ENCODE results near the gene PGBD5.

The PGBD5 gene

GRCh38 chr1:230345139-230345885, 80.8 kb downstream of the PGBD5 start:
- DNase-seq: no peak

- DNase-seq: no peak
These were observed 83.4 kb downstream of the PGBD5 start for GRCh38 chr1:230342699-230343098.

DNA sequence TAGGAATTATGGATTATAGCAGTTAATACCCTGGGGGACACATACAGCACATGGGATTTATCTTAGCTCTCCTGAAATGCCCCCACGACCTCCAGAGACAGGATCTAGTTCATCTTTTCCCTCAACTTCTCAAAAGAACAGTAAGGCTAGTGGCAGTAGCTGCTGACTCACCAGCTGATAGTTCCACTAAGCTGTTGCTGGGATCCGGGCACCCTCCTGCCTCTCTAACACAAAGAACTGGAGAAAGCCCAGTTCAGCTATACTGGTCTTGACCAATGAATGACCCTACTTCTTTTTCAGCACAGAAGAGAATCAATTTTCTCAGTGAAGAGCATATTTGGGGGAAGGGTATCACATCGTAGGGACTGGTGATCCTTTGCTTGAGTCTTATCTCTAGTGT, 84.1 kb downstream of the PGBD5 start:
- no peak for DNase-seq

- DNase-seq: no peak
These were observed 85.0 kb downstream of the PGBD5 start for GRCh38 chr1:230341162-230341546.

GRCh38 chr1:230340526-230341161, 85.5 kb downstream of the PGBD5 start:
- DNase-seq: no peak

DNA sequence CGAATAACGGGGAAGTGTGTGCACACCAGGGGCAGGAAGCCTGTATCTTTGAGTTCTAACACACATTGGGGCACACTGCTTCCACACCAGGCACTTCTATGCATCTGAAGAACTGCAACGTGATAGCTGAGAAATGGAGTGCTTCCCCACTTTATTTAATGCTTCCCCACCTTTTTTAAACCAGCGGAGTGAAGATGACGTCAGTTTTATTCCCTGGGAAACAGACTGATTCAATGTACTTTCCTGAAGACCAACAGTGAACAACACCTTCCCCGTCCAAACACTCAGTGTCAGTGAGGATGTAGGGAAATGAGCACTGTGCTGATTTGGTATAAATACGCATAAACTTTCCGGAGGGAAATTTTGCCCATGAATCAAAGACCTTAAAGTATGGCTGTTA, 87.1 kb downstream of the PGBD5 start:
- no peak for DNase-seq

DNA sequence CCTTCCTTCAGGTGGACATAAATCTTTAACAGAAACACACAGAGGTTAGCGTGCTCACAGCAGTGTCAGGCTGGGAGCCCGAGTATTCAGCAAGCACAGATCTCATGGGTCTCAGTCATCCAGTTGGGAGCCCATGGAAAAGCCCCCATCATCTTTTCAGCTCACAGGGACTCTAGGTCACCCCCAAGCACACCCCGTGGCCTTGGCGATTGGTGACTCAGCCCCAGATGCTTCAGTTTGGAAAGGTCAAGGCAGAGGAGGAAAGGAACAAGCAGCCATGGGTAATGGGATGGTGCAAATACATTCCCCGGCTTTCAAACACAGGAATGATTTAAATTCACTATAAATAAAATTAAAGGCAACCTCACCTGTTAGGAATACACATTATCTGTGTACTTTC, 88.9 kb downstream of the PGBD5 start:
- DNase-seq: no peak

DNA sequence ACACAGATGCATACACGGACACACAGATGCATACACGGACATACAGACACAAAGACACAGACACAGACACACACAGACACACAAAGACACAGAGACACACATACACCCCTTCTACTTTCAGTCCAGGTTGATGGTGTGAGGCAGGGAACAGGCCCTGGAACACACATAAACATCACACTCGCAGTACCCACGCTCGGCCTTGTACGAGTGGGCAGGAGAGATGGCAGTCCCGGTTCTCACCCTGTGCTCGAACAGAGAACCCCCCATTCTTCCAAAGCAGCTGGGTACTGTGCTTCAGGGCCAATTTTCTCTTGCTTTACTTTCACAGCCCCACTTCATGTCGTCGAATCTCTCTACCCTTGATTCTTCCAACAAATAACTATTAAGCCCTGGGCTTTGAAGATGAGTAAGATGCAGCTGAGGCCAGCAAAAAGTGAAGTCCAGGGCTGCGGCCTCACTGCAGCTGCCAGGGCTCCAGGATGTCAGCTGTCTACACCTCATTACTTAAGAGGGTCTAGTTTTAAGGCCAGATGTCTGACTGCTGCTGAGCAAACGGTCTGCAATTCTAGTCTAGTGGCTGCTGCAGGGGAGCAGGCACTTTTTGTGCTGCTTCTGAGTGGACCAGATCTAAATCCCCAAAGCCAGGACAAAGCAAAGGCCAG, 90.1 kb downstream of the PGBD5 start:
- no peak for DNase-seq

DNA sequence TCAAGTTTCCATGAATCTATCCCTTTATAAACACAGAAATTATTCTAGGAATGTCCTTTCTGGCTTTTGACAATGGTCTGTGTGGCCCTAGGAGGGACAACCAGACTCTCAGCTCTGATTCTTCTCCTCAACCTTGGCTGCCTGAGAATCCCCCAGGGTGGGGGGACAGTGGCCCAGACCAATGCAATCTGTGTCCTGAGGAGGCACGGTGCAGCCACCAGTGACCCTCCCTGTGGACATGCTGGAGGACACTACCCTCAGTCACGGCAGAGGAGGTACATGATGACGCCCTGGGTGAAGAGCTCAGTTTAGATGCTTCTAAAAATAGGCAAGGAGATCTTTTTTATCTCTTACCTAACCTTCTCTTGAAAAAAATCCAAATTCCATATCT, 91.7 kb downstream of the PGBD5 start:
- no peak for DNase-seq

- no peak for DNase-seq
These were observed 92.3 kb downstream of the PGBD5 start for GRCh38 chr1:230333590-230334446.

DNA sequence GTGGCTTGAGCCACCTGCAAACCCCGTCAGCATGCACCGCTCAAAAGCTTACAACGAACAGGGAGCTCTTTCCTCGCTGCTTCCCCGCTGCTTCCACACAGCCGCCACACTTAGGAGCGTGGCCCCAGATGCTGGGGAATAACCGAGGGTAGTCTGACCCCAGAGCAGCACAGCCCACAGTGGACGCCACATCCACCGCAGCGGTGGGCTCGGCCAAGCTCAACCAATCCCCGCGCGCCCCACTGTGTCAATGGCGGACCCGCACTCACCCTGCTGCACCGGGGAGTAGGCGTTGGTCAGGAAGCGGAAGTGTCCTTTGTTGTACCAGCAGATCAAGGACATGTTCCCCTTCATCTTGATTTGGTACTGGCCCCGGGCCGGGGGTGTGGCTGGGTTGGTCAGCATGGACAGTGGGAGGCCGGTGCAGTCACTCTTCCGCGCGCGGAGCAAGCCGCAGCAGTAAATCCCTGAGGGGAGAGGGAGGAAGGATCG, 93.5 kb downstream of the PGBD5 start:
- no peak for DNase-seq

DNA sequence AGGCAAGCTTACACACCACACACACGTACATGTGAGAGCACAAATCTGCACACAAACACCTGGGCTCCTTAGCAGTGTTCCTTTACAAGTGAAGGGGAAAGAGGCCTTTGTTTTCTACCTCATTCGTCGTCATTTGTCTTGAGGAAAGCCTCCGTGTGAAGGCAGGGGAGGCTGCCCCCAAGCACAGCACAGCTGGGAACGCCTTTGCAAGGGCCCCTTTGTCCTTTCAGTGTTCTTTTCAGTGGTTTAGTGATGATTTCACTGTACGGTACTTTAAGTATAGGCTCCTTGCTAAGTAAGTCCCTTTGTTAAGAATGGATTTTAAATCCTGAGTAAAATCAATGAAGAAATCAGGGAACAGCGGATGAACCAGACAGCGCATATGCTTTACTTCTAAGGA, 94.1 kb downstream of the PGBD5 start:
- DNase-seq: no peak

DNA sequence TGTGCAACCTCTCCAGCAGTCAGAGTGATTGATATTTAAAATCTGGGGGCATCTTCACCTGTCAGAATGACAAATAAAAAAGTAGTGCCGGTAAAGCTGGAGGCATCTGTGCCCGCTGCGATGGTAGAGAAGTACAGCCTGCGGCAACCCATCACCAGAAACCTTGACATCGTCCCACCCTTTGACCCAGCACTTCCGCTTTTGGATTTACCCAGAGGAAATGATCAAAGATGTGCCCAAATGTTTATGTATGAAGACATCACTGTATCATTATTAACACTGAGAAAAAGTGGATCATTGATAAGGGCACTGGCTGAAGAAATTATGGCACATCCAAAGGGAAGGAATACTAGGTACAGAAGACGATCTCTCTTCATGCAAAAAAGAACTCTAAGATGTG, 96.0 kb downstream of the PGBD5 start:
- no peak for DNase-seq

DNA sequence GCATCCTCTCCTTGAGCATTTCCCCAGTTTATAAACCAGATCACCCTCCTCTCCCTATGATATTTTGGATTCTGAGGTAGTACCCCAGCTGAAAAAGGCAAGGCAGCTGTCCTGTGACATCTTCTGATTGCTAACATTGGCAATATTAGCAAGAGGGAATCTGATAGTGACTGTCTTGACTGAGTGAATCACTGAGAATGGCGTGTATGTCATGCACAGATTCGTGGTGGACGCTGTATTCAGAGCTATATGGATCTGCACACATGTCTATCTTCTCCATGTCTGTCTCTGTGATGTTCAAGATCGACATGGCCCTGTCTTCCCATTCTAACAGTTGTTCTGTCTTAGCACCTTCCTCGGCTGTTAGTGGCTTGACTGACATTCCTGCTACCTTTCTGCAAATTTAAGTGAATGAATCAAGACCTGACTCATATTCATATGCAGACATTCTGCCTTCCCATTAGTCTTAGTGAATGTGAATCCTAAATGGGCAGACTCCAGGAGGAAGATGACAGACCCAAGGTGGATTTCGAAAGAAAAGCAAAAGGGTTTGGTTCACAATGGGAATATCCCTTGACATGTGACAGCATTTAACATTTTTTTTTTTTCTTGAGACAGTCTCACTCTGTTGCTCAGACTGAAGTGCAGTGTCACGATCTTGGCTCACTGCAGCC, 97.7 kb downstream of the PGBD5 start:
- DNase-seq: no peak

- DNase-seq: no peak
These were observed 98.2 kb downstream of the PGBD5 start for GRCh38 chr1:230327892-230328284.

- DNase-seq: no peak
These were observed 98.9 kb downstream of the PGBD5 start for GRCh38 chr1:230326971-230327891.

DNA sequence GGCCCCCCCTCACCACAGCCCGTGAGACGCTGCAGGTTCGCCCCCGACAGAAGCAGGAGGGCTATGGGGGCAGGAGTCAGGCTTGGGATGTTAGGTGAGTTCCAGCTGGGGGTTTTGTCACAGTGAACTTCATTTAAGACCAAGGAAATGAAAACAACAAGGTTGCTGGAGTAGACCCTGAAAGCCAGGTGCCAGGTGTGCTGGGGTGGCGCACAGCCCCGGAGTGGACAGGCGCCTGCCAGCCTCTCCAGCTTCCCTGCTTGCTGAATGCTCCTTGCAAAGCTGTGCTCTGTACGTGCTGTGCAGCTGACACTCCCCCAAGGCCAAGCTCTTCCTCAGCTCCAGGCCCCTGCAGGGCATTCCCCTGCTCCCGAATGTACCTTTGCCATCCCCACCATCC, 102.4 kb downstream of the PGBD5 start:
- DNase-seq: no peak

DNA sequence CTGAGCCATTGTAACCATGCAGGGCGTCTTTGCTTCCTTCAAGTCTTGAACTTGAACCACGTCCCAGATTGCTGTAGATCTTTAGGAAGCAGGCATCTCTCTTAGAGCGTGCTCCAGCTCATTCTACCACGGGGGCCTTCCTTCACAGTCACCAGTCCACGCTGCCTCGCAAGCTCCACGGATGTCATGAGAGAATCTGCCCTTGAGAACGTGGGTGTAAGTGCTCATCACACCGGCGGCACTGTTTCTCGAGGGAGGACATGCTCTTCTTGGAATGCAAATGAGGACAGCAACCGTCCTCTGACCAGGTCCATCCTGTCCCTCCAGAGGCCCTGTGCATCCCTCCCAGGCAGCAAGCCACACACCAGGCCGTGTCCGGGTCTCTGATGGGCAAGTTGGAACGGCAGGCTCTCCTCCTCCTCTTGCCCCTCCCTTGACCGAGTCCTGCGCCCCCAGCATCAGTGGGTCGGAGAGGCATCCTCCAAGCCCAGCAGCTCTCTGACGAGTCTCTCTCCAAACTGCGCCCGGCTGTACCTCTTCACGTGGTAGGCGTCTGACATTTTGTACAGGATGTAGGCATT, 103.1 kb downstream of the PGBD5 start:
- no peak for DNase-seq

- DNase-seq: no peak
These were observed 103.7 kb downstream of the PGBD5 start for GRCh38 chr1:230322421-230322756.

GRCh38 chr1:230321741-230322420, 104.3 kb downstream of the PGBD5 start:
- no peak for DNase-seq

DNA sequence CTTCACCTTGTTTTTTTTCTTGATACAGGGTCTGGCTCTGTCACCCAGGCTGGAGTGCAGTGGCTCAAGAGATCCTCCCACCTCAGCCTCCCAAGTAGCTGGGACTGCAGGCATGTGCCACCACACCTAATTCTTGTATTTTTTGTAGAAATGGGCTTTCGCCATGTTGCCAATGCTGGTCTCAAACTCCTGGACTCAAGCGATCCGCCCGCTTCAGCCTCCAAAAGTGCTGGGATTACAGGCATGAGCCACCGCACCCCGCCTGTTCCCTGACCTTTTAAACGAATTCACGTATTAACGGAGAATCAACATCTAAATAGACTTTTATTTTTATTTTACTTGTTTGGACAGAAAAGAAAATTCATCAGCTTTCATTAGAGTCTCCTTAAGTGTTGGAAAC, 104.8 kb downstream of the PGBD5 start:
- no peak for DNase-seq

All from CD4-positive, alpha-beta T cell treated with Interleukin-12 subunit alpha and Interleukin-12 subunit beta, for 1 hour (primary cell).